Measurements from ENCODE around the gene MDGA2. TPM values are rescaled to one million over a fixed set of nuclear protein-coding genes. Genes with fewer than 3 reads are reported as not detected.

The MDGA2 gene
- total RNA-seq, 1 experiment from 2014 or later = not detected

GRCh38 chr14:47332106-47332505, 343.3 kb downstream of the MDGA2 start:
- intact Hi-C loops (cut with micrococcal nuclease; ENCODE audit: unreplicated experiment) = no loop called here
- ChIA-PET CTCF (no interaction called here), POLR2A (ENCODE audit: unreplicated experiment) (no interaction called here)
- TF ChIP-seq EZH2 (IDR thresholded peaks at IDR 0.05; ENCODE audit: low read depth) (no peak), CTCF (conservative IDR thresholded peaks at IDR 0.05) (no peak)
- Histone ChIP-seq H3K27me3 (ENCODE audit: insufficient read depth, low read depth) (no peaks in the 10 kb centered on the region), H2AFZ (no peak overlapping the region), H4K20me1 (ENCODE audit: insufficient read depth) (no peaks in the 10 kb centered on the region), H3K4me2 (no peak overlapping the region), H3K9me2 (ENCODE audit: insufficient read depth) (no peaks in the 10 kb centered on the region; the same call in 1 of the 2 replicates), H3K27ac (no peak overlapping the region), H3K79me2 (ENCODE audit: low read depth) (no peaks in the 10 kb centered on the region), H3F3A (ENCODE audit: insufficient read depth, low read depth) (no peaks in the 10 kb centered on the region), H3K9me3 (ENCODE audit: insufficient read depth, low read depth) (no peaks in the 10 kb centered on the region), H3K36me3 (ENCODE audit: low read depth) (no peaks in the 10 kb centered on the region), H3K4me3 (no peak overlapping the region), H3K4me1 (replicated peaks; ENCODE audit: insufficient read depth) (no peaks in the 10 kb centered on the region)
- no TSS peak for BruUV-seq (replicated peaks)
- no peak for DNase-seq

DNA sequence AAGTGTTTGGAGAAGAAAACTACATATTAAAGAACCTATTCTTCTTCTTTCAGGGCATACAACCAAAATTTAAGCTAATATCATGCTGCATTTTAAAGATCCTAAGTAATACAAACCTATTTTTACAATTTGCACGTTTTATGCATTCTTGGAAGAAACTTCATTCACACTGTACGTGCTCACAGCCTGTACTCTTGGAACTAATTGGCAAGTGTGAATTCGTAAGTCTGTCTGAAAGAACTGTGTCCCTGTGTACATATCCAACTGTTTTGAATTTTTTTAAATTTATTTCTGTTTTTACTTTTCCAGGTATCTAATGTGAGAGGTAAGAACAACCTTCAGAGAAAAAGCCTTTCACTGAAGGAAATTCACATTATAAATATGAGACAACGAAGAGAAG, 347.0 kb downstream of the MDGA2 start:
- Histone ChIP-seq H3K4me1 (replicated peaks; ENCODE audit: insufficient read depth) (no peaks in the 10 kb centered on the region), H3K36me3 (ENCODE audit: low read depth) (no peaks in the 10 kb centered on the region), H3K4me2 (no peak overlapping the region), H4K20me1 (ENCODE audit: insufficient read depth) (no peaks in the 10 kb centered on the region), H2AFZ (peak overlapping the region; percentile 22; the same call in 1 of the 2 replicates), H3K27ac (no peak overlapping the region), H3K9me3 (ENCODE audit: insufficient read depth, low read depth) (no peaks in the 10 kb centered on the region), H3K27me3 (ENCODE audit: insufficient read depth, low read depth) (no peaks in the 10 kb centered on the region), H3K9me2 (ENCODE audit: insufficient read depth) (no peaks in the 10 kb centered on the region; the same call in 1 of the 2 replicates), H3K4me3 (no peak overlapping the region), H3F3A (ENCODE audit: insufficient read depth, low read depth) (no peaks in the 10 kb centered on the region), H3K79me2 (ENCODE audit: low read depth) (no peaks in the 10 kb centered on the region)
- ChIA-PET POLR2A (ENCODE audit: unreplicated experiment) (no interaction called here), CTCF (no interaction called here)
- no peak for DNase-seq
- BruUV-seq (replicated peaks) = no TSS peak
- TF ChIP-seq EZH2 (IDR thresholded peaks at IDR 0.05; ENCODE audit: low read depth) (no peak), CTCF (conservative IDR thresholded peaks at IDR 0.05) (no peak)
- intact Hi-C loops (cut with micrococcal nuclease; ENCODE audit: unreplicated experiment) = no loop called here

DNA sequence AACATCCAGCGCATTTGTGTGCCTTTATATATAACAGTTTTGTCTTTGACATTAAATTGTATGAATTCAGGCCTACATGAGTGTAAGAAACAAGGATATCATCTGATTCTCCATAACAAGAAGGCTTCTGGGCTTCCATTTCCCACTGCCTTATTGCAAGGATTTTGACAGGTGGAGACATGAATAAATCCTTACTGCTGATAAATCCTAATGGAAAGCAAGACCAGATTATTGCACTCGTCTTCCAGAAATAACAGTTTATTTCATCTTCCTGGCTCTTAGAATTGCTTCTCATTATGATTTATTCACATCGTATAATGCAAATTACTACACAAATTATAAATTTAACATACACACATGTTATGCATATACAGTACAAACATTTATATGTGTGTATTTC, 348.1 kb downstream of the MDGA2 start:
- Histone ChIP-seq H3K79me2 (ENCODE audit: low read depth) (no peaks in the 10 kb centered on the region), H3F3A (ENCODE audit: insufficient read depth, low read depth) (no peaks in the 10 kb centered on the region), H3K9me2 (ENCODE audit: insufficient read depth) (no peaks in the 10 kb centered on the region; the same call in 1 of the 2 replicates), H3K36me3 (ENCODE audit: low read depth) (no peaks in the 10 kb centered on the region), H3K27me3 (ENCODE audit: insufficient read depth, low read depth) (no peaks in the 10 kb centered on the region), H3K4me1 (replicated peaks; ENCODE audit: insufficient read depth) (no peaks in the 10 kb centered on the region), H3K9me3 (ENCODE audit: insufficient read depth, low read depth) (no peaks in the 10 kb centered on the region), H3K27ac (no peak overlapping the region), H3K4me3 (no peak overlapping the region), H4K20me1 (ENCODE audit: insufficient read depth) (no peaks in the 10 kb centered on the region), H2AFZ (no peak overlapping the region), H3K4me2 (no peak overlapping the region)
- BruUV-seq (replicated peaks) = no TSS peak
- CTCF ChIA-PET = no interaction called here
- intact Hi-C loops (cut with micrococcal nuclease; ENCODE audit: unreplicated experiment) = no loop called here
- no peak for TF ChIP-seq CTCF (conservative IDR thresholded peaks at IDR 0.05)
- TF ChIP-seq EZH2 (IDR thresholded peaks at IDR 0.05; ENCODE audit: low read depth) = no peak
- no peak for DNase-seq
- POLR2A ChIA-PET (ENCODE audit: unreplicated experiment) = no interaction called here
